CD4-positive, alpha-beta T cell (primary cell): Measurements from ENCODE around the gene NGFR. TPM values are rescaled to one million over a fixed set of nuclear protein-coding genes. Genes with fewer than 3 reads are reported as not detected.
A peak's percentile ranks its signal among the peaks of the same experiment; 100 is the strongest.
"Not testable (repeated sequence)": the region's sequence is repeated elsewhere in the genome, so short reads cannot be mapped to it uniquely, and the experiment has no call there.

Experiments used
- ATAC-seq: fragments of 200-7000 bp; cut with Tn5 transposase; one replicate; pipeline ENCODE4 v1.10.0; 2022; ENCODE audit warnings: mild to moderate bottlenecking; ENCODE audit not compliant: poor library complexity
- CTCF ChIA-PET: fragments of 350-600 bp; sonication (Branson Sonifier 250); formaldehyde crosslinking; loops from one replicate; lab custom pipeline; 2021; ENCODE audit warnings: antibody characterized with exemption, inconsistent platforms; lab: Charles Lee
- POLR2A ChIA-PET: fragments of 350-600 bp; sonication (Branson Sonifier 250); formaldehyde crosslinking; loops from one replicate; lab custom pipeline; 2021; ENCODE audit warnings: antibody characterized with exemption, inconsistent platforms; lab: Charles Lee
- DNase-seq, 14 experiments: peaks; one replicate each; pipeline ENCODE4 v3.0.0-alpha.2; 2013 to 2020; ENCODE audit warnings: mixed read lengths in 2 of 14
- H3K27ac ChIP-seq, 2 donors: one replicate each; pipeline versions ENCODE4 v1.5.1 to v1.7.0; 2013; ENCODE audit warnings: low read length in 2 of 2, low read depth in 1 of 2, mild to moderate bottlenecking in 1 of 2
- H3K27me3 ChIP-seq, 2 experiments: 1 replicate in 1 of 2; 2 replicates in 1 of 2; pipeline versions ENCODE4 v1.6.1 to v1.7.0; 2013; ENCODE audit warnings: low read length in 2 of 2, control low read depth in 1 of 2, mild to moderate bottlenecking in 1 of 2, moderate library complexity in 1 of 2; ENCODE audit not compliant: insufficient read depth in 2 of 2, control insufficient read depth in 1 of 2
- H3K36me3 ChIP-seq: one replicate; pipeline ENCODE4 v1.6.1; 2013; ENCODE audit warnings: low read length, control low read depth; ENCODE audit not compliant: insufficient read depth
- H3K4me1 ChIP-seq: one replicate; pipeline ENCODE4 v1.6.1; 2013; ENCODE audit warnings: low read length, control low read depth; ENCODE audit not compliant: insufficient read depth
- H3K4me3 ChIP-seq: one replicate; pipeline ENCODE4 v1.5.1; 2013; ENCODE audit warnings: mild to moderate bottlenecking, low read length, moderate library complexity
- H3K9me3 ChIP-seq, 2 experiments: 1 replicate in 1 of 2; 2 replicates in 1 of 2; pipeline versions ENCODE4 v1.6.1 to v1.7.0; 2013; ENCODE audit warnings: low read length in 2 of 2, mild to moderate bottlenecking in 2 of 2, control low read depth in 1 of 2, moderate library complexity in 1 of 2; ENCODE audit not compliant: control insufficient read depth in 1 of 2, insufficient read depth in 1 of 2
- H3K27ac Mint-ChIP-seq: one replicate; pipeline ENCODE4 v1.8.0; 2020; ENCODE audit warnings: mixed read lengths
- H3K27me3 Mint-ChIP-seq: one replicate; pipeline ENCODE4 v1.8.0; 2021; ENCODE audit warnings: mixed read lengths
- H3K36me3 Mint-ChIP-seq: one replicate; pipeline ENCODE4 v1.8.0; 2021; ENCODE audit warnings: low read depth, mixed read lengths
- H3K4me1 Mint-ChIP-seq: one replicate; pipeline ENCODE4 v1.8.0; 2021; ENCODE audit warnings: low read depth, mixed read lengths
- H3K4me3 Mint-ChIP-seq: one replicate; pipeline ENCODE4 v1.8.0; 2020; ENCODE audit warnings: mild to moderate bottlenecking, mixed read lengths
- H3K9me3 Mint-ChIP-seq: one replicate; pipeline ENCODE4 v1.8.0; 2020; ENCODE audit warnings: mixed read lengths
- CTCF ChIP-seq: fragments of 200-600 bp; IDR thresholded peaks from one replicate; pipeline ENCODE4 v1.8.0; 2022; ENCODE audit warnings: antibody characterized with exemption, mild to moderate bottlenecking
- intact Hi-C, 2 experiments: fragments of 100-400 bp; cut with DNase I in 1 of 2; cut with micrococcal nuclease in 1 of 2; formaldehyde crosslinking; loops; one replicate each; pipeline versions ENCODE4 v1.15.1 to v1.9.0; 2023 to 2025; cut with DNase I, micrococcal nuclease
- total RNA-seq, 174 experiments: library from RNA in 2 of 174; stranded (reverse) in 2 of 174; gene quantifications; one replicate each; pipeline ENCODE4 v1.2.3 and lab custom pipeline; 2021 to 2026

Gene NGFR
- total RNA-seq, 2 experiments from 2014 or later = 0.11 to 0.22 TPM

GRCh38 chr17:49548506-49549310 lies 53.6 kb downstream of the NGFR start:
- no peak overlapping the region for H3K27ac Mint-ChIP-seq
- ATAC-seq (no peak), DNase-seq (peak in 1 of 14 experiments; percentile 22)
- intact Hi-C loops = no loop called here
- TF ChIP-seq CTCF = no peak
- Histone ChIP-seq H3K4me1 (no peaks in the 10 kb centered on the region), H3K4me3 (no peak overlapping the region), H3K27me3 (no peaks in the 10 kb centered on the region), H3K36me3 (no peaks in the 10 kb centered on the region), H3K9me3 (peaks cover 0 to 4% of the 10 kb centered on the region in 2 experiments), H3K27ac (no peak overlapping the region)
- H3K36me3 Mint-ChIP-seq = no peaks in the 10 kb centered on the region
- H3K4me3 Mint-ChIP-seq = no peak overlapping the region
- POLR2A ChIA-PET = no interaction called here
- no peaks in the 10 kb centered on the region for H3K27me3 Mint-ChIP-seq
- H3K4me1 Mint-ChIP-seq = no peaks in the 10 kb centered on the region
- H3K9me3 Mint-ChIP-seq = no peaks in the 10 kb centered on the region
- CTCF ChIA-PET = no interaction called here

- DNase-seq (no peak), ATAC-seq (no peak)
- CTCF ChIA-PET = no interaction called here
- no peak overlapping the region for H3K4me3 Mint-ChIP-seq
- Histone ChIP-seq H3K4me1 (no peaks in the 10 kb centered on the region), H3K9me3 (peaks cover 0 to under 1% of the 10 kb centered on the region in 2 experiments), H3K4me3 (no peak overlapping the region), H3K27ac (no peak overlapping the region), H3K36me3 (no peaks in the 10 kb centered on the region), H3K27me3 (no peaks in the 10 kb centered on the region)
- no peak overlapping the region for H3K27ac Mint-ChIP-seq
- H3K36me3 Mint-ChIP-seq = no peaks in the 10 kb centered on the region
- POLR2A ChIA-PET = no interaction called here
- H3K9me3 Mint-ChIP-seq = no peaks in the 10 kb centered on the region
- intact Hi-C loops = no loop called here
- no peaks in the 10 kb centered on the region for H3K27me3 Mint-ChIP-seq
- H3K4me1 Mint-ChIP-seq = no peaks in the 10 kb centered on the region
- TF ChIP-seq CTCF = no peak
Observed at GRCh38 chr17:49549311-49549605, 54.2 kb downstream of the NGFR start.

- Histone ChIP-seq H3K4me1 (no peaks in the 10 kb centered on the region), H3K27ac (no peak overlapping the region), H3K9me3 (no peaks in the 10 kb centered on the region), H3K4me3 (no peak overlapping the region), H3K27me3 (no peaks in the 10 kb centered on the region), H3K36me3 (no peaks in the 10 kb centered on the region)
- no peak for ATAC-seq
- no peak for DNase-seq
- ChIA-PET CTCF (no interaction called here), POLR2A (no interaction called here)
- Mint-ChIP-seq H3K27me3 (no peaks in the 10 kb centered on the region), H3K9me3 (no peaks in the 10 kb centered on the region), H3K27ac (no peak overlapping the region), H3K36me3 (no peaks in the 10 kb centered on the region), H3K4me1 (no peaks in the 10 kb centered on the region), H3K4me3 (no peak overlapping the region)
- intact Hi-C loops = loop anchor here in 1 of 2 experiments (10.0 kb wide), 1 partner anchor 235 kb away; no protein-coding TSS in a partner anchor
- TF ChIP-seq CTCF = no peak
Observed at GRCh38 chr17:49549691-49550678, 54.9 kb downstream of the NGFR start.

- POLR2A ChIA-PET, H3K27me3 ChIP-seq, H3K36me3 ChIP-seq, H3K9me3 Mint-ChIP-seq, H3K4me3 Mint-ChIP-seq, H3K27ac ChIP-seq, H3K36me3 Mint-ChIP-seq, H3K4me1 Mint-ChIP-seq, H3K27ac Mint-ChIP-seq, DNase-seq, H3K4me3 ChIP-seq, H3K9me3 ChIP-seq, ATAC-seq, H3K4me1 ChIP-seq, H3K27me3 Mint-ChIP-seq, CTCF ChIA-PET: not testable (repeated sequence)
- intact Hi-C loops = loop anchor here in 1 of 2 experiments (10.0 kb wide), 1 partner anchor 236 kb away; no protein-coding TSS in a partner anchor
Observed at GRCh38 chr17:49550764-49551163, 55.7 kb downstream of the NGFR start.
